HL-60 (cell line): ENCODE measurements around the gene MAS1L.

Experiments
- GABPA ChIP-seq: IDR thresholded peaks from 2 replicates; pipeline ENCODE4 v1.6.1; 2012; ENCODE audit warnings: low read depth
- POLR2AphosphoS5 ChIP-seq: IDR thresholded peaks from 2 replicates; pipeline ENCODE4 v1.6.1; 2012; ENCODE audit warnings: low read depth
- SPI1 ChIP-seq: IDR thresholded peaks from 2 replicates; pipeline ENCODE4 v1.6.1; 2012; ENCODE audit warnings: low read depth, mild to moderate bottlenecking, borderline replicate concordance
- TF ChIP-seq, protein P1 (sequence below): IDR thresholded peaks from one replicate; pipeline ENCODE4 v1.5.1; 2011; ENCODE audit warnings: low read length, control low read depth, inconsistent platforms; ENCODE audit not compliant: insufficient read depth
- TF ChIP-seq, protein P2 (sequence below): IDR thresholded peaks from 2 replicates; pipeline ENCODE4 v1.6.1; 2012; ENCODE audit warnings: low read depth; ENCODE audit not compliant: insufficient replicate concordance

DNA sequence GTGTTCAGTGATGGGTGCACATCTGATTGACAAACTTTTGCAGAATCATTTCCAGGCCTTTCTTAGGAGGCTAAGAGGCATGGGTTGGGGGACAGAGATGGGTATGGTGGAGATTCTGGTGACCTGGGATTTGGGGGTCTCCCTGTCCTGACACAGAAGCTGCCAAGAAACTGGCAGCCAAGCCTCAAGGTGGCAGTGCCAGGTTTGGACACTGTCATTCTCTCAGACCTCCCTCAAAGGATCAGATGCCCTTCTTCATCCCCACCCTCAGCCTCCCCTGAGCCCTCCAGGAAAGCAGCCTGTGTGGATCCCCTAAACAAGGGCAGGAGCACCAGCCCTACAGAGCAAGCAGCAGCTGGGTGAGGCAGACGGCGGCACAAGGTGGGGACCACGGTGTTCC, 18.1 kb upstream of the MAS1L start:
- TF ChIP-seq, protein P1, sequence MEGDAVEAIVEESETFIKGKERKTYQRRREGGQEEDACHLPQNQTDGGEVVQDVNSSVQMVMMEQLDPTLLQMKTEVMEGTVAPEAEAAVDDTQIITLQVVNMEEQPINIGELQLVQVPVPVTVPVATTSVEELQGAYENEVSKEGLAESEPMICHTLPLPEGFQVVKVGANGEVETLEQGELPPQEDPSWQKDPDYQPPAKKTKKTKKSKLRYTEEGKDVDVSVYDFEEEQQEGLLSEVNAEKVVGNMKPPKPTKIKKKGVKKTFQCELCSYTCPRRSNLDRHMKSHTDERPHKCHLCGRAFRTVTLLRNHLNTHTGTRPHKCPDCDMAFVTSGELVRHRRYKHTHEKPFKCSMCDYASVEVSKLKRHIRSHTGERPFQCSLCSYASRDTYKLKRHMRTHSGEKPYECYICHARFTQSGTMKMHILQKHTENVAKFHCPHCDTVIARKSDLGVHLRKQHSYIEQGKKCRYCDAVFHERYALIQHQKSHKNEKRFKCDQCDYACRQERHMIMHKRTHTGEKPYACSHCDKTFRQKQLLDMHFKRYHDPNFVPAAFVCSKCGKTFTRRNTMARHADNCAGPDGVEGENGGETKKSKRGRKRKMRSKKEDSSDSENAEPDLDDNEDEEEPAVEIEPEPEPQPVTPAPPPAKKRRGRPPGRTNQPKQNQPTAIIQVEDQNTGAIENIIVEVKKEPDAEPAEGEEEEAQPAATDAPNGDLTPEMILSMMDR = no peak
- no peak for TF ChIP-seq GABPA
- TF ChIP-seq, protein P2, sequence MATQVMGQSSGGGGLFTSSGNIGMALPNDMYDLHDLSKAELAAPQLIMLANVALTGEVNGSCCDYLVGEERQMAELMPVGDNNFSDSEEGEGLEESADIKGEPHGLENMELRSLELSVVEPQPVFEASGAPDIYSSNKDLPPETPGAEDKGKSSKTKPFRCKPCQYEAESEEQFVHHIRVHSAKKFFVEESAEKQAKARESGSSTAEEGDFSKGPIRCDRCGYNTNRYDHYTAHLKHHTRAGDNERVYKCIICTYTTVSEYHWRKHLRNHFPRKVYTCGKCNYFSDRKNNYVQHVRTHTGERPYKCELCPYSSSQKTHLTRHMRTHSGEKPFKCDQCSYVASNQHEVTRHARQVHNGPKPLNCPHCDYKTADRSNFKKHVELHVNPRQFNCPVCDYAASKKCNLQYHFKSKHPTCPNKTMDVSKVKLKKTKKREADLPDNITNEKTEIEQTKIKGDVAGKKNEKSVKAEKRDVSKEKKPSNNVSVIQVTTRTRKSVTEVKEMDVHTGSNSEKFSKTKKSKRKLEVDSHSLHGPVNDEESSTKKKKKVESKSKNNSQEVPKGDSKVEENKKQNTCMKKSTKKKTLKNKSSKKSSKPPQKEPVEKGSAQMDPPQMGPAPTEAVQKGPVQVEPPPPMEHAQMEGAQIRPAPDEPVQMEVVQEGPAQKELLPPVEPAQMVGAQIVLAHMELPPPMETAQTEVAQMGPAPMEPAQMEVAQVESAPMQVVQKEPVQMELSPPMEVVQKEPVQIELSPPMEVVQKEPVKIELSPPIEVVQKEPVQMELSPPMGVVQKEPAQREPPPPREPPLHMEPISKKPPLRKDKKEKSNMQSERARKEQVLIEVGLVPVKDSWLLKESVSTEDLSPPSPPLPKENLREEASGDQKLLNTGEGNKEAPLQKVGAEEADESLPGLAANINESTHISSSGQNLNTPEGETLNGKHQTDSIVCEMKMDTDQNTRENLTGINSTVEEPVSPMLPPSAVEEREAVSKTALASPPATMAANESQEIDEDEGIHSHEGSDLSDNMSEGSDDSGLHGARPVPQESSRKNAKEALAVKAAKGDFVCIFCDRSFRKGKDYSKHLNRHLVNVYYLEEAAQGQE = no peak
- TF ChIP-seq POLR2AphosphoS5 = no peak
- no peak for TF ChIP-seq SPI1
